Chondrocyte (in vitro differentiated cells): ENCODE results near the gene AFF3. TPM values are rescaled to one million over a fixed set of nuclear protein-coding genes. Genes with fewer than 3 reads are reported as not detected.

Experiments
- DNase-seq: peaks from one replicate; pipeline ENCODE4 v3.0.0; 2021; ENCODE audit warnings: mixed read lengths, low spot score
- H3K27ac Mint-ChIP-seq: one replicate; pipeline ENCODE4 v1.8.0; 2021; ENCODE audit warnings: mild to moderate bottlenecking, moderate library complexity, mixed read lengths; ENCODE audit not compliant: unreplicated experiment
- H3K27me3 Mint-ChIP-seq: 2 replicates; pipeline ENCODE4 v1.8.0; 2021; ENCODE audit warnings: low read depth, mixed read lengths
- H3K36me3 Mint-ChIP-seq: 2 replicates; pipeline ENCODE4 v1.8.0; 2021; ENCODE audit warnings: low read depth, mixed read lengths
- H3K4me1 Mint-ChIP-seq: 2 replicates; pipeline ENCODE4 v1.8.0; 2021; ENCODE audit warnings: low read depth, mild to moderate bottlenecking, mixed read lengths
- H3K4me3 Mint-ChIP-seq: one replicate; pipeline ENCODE4 v1.8.0; 2021; ENCODE audit warnings: mild to moderate bottlenecking, moderate library complexity, mixed read lengths; ENCODE audit not compliant: unreplicated experiment
- H3K9me3 Mint-ChIP-seq: 2 replicates; pipeline ENCODE4 v1.8.0; 2021; ENCODE audit warnings: low read depth, mixed read lengths
- CTCF ChIP-seq: fragments of 200-600 bp; sonication (generic); IDR thresholded peaks from 2 replicates; pipeline ENCODE4 v1.5.0; 2021; ENCODE audit warnings: antibody characterized with exemption, mild to moderate bottlenecking, moderate library complexity
- total RNA-seq: library from RNA; stranded (reverse); gene quantifications from 3 replicates; pipeline ENCODE4 v1.2.1, GENCODE V29; 2021

Gene AFF3
- total RNA-seq, 1 donor from 2014 or later: 127 TPM

DNA sequence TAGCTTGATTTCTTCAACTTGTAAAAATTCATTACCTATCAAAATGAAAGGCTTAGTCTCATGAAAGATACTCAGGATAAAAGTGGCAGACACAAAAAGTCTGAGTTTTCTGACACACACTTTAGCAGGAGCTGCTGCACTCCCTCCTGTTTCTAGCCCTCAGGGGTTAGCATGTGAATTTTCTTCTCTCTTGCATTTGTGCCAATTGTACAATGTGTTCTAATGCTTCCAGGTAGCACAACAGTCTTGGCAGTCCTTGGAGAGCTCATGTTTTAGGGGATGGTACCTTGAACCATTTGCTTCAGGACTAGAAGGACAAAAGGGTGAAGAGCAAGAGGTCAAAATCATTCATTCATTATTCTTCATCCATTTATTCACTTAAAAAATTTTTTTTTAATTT, 316.8 kb downstream of the AFF3 start:
- TF ChIP-seq CTCF: no peak
- Mint-ChIP-seq H3K9me3 (peaks cover 4% of the 10 kb centered on the region), H3K4me1 (peaks cover 60% of the 10 kb centered on the region), H3K27me3 (no peaks in the 10 kb centered on the region), H3K4me3 (no peak overlapping the region), H3K27ac (peak overlapping the region; percentile 1), H3K36me3 (peaks cover 29% of the 10 kb centered on the region)
- DNase-seq: no peak

DNA sequence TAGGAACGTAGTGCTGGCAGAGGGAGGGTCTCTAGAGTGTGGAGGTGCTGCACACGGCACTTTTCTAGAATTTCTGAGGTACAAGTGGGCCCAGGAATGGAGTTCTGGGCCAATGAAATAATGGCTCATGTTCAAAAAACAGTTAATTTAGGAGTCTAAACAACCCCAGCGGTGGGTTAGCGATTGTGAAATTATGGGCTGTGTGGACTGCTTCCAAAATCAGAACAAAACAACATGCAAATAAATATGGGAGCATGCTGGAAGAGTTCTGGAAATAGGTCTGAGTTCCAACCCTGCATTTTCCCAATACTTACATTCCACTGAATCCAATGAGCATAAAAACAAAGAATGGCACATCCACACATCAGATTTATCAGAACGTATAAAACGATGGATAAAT, 317.6 kb downstream of the AFF3 start:
- no peak for TF ChIP-seq CTCF
- no peaks in the 10 kb centered on the region for H3K27me3 Mint-ChIP-seq

DNA sequence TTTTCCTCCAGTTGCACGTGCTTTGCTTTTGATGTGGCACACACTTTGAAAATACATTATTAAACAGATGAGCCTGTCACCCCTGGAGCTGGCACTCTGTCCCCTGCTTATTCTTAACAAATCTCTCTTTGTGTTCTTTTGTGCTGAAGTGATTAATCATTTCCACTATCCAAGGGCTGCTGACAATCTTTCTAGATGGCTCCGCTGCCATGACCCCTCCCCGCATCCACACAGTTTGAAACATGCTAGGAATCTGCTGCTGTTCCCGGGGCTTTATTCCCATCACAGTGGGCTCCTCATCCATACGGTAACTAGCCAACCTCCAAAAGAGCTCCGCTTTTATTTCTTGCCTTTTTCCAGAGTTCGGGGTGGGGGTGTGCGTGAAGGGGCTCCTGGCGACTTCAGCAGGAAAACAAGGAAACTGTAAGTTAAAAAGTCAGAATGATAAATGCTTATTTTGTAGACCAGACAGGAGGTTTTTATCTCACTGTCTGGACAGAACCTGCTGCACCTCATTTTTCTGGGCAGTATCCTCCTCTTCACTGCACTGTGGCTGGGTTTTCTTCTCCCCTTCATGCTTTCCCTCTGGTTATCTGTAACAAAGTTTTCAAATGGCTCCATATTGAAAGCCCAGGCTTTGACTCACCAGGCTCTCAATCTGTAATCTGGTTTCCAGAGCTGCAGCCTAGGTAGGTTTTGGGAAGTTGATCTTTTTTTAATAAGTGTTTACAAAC, 319.7 kb downstream of the AFF3 start:
- peak overlapping the region; percentile 41 for H3K4me3 Mint-ChIP-seq
- no peaks in the 10 kb centered on the region for H3K9me3 Mint-ChIP-seq
- peaks cover 20% of the 10 kb centered on the region for H3K36me3 Mint-ChIP-seq
- no peak for TF ChIP-seq CTCF
- H3K27me3 Mint-ChIP-seq: no peaks in the 10 kb centered on the region
- H3K4me1 Mint-ChIP-seq: peaks cover 44% of the 10 kb centered on the region
- H3K27ac Mint-ChIP-seq: peak overlapping the region; percentile 93
- DNase-seq: no peak

More for the DNA sequence above, 317.6 kb downstream of the AFF3 start:
- Mint-ChIP-seq H3K4me1 (peaks cover 63% of the 10 kb centered on the region), H3K4me3 (no peak overlapping the region), H3K27ac (no peak overlapping the region), H3K36me3 (peaks cover 27% of the 10 kb centered on the region), H3K9me3 (peaks cover 4% of the 10 kb centered on the region)
- DNase-seq: no peak

DNA sequence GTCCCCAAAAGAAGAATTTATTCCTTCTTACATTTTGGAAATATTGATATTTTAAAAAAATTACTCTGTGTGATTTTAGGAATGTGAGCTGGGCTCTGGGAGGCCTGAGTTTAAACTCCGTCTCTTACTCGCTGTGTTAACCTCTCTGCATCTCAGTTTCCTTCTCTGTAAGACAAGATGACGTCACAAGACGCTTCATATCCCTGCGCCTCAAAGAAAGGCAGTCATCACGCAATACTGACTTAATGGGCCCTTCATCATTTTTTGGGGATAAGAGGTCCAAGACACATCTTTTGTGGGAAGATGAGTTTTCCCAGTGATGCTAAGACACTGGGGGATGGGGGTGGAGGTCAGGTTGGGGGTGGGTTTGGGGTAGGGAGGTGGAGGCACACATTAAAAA, 320.4 kb downstream of the AFF3 start:
- no peak overlapping the region for H3K4me3 Mint-ChIP-seq
- H3K9me3 Mint-ChIP-seq: no peaks in the 10 kb centered on the region
- DNase-seq: no peak
- no peaks in the 10 kb centered on the region for H3K27me3 Mint-ChIP-seq
- H3K36me3 Mint-ChIP-seq: peaks cover 21% of the 10 kb centered on the region
- H3K4me1 Mint-ChIP-seq: peaks cover 45% of the 10 kb centered on the region
- TF ChIP-seq CTCF: no peak
- peak overlapping the region; percentile 93 for H3K27ac Mint-ChIP-seq

- Mint-ChIP-seq H3K4me3 (no peak overlapping the region), H3K36me3 (peaks cover 17% of the 10 kb centered on the region), H3K27ac (peak overlapping the region; percentile 93), H3K4me1 (peaks cover 40% of the 10 kb centered on the region), H3K27me3 (no peaks in the 10 kb centered on the region), H3K9me3 (peaks cover 1% of the 10 kb centered on the region)
- TF ChIP-seq CTCF: no peak
- DNase-seq: no peak
Observed at GRCh38 chr2:99821572-99821971, 320.8 kb downstream of the AFF3 start.
